ENCODE data around the gene ARPIN. TPM values are rescaled to one million over a fixed set of nuclear protein-coding genes. Genes with fewer than 3 reads are reported as not detected.

ARPIN gene
- total and polyA plus RNA-seq, 10 of the 15 experiments (the other 5 are each of a cell fraction or from before 2014, with no cell fraction given), result 0.02 to 0.04 TPM; not detected in 8

DNA sequence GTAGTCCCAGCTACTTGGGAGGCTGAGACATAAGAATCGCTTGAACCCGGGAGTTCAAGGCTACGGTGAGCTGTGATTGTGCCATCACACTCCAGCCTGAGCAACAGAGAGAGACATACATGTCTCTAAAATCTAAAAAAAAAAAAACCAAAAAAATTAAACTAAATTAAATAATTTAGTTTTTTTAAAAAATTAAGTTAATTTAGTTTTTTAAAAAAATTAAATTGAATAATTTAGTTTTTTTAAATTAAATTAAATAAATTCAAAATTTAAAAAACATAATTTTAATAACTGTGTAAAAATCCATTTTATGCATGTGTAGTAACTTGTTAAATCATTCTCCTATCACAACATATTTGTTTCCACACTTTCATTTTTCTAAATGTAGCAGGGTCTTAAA, 20.1 kb upstream of the ARPIN start:
- Histone ChIP-seq H3K4me2 (ENCODE audit: control insufficient read depth, insufficient read depth) (no peak overlapping the region), H3K36me3 (ENCODE audit: control insufficient read depth in 2 of 2, insufficient read depth in 2 of 2, low read length in 1 of 2) (no peaks in the 10 kb centered on the region), H2AFZ (ENCODE audit: control insufficient read depth, low read depth, low read length) (no peak overlapping the region), H3K4me1 (ENCODE audit: control insufficient read depth, insufficient read depth, low read length) (no peaks in the 10 kb centered on the region), H3K79me2 (ENCODE audit: control insufficient read depth, insufficient read depth, low read length) (no peaks in the 10 kb centered on the region), H3K27ac (ENCODE audit: control insufficient read depth, insufficient read depth) (no peak overlapping the region), H3K9ac (ENCODE audit: control insufficient read depth, insufficient read depth, low read length) (no peak overlapping the region), H4K20me1 (ENCODE audit: control insufficient read depth, insufficient read depth) (no peaks in the 10 kb centered on the region), H3K27me3 (replicated peaks in 1 of 2; ENCODE audit: control insufficient read depth in 2 of 2, insufficient read depth in 2 of 2, low read length in 1 of 2) (peaks cover 0 to 6% of the 10 kb centered on the region in 2 experiments; a peak in 1 of 4 replicates), H3K4me3 (no peak overlapping the region), H3K9me3 (replicated peaks; ENCODE audit: control insufficient read depth, insufficient read depth, low read length) (no peaks in the 10 kb centered on the region)
- ChIA-PET CTCF (interaction anchor here (0.6 to 1.7 kb wide), 3 partner anchors 46 to 56 kb away, joined by 3 read pairs; no protein-coding TSS in a partner anchor), RAD21 (ENCODE audit: unreplicated experiment) (no interaction called here), POLR2A (no interaction called here), SMC1A (ENCODE audit: uncharacterized antibody, unreplicated experiment) (interaction anchor here (1.0 kb wide), 1 partner anchor 45 kb away, joined by 3 read pairs; no protein-coding TSS in a partner anchor)
- in situ Hi-C loops (cut with MboI) (no loop called here), intact Hi-C loops (cut with micrococcal nuclease; ENCODE audit: unreplicated experiment) (no loop called here)
- 74% methylated on average over 3 of the region's 3 CpGs for WGBS (ENCODE audit: insufficient coverage, insufficient replicate concordance, low lambda C conversion rate, missing lambda C conversion rate)
- no TSS peak for BruUV-seq (replicated peaks)
- ATAC-seq (no peak), DNase-seq (ENCODE audit: low read depth, low spot score) (no peak), FAIRE-seq (no peak)
- TF ChIP-seq, protein P1, sequence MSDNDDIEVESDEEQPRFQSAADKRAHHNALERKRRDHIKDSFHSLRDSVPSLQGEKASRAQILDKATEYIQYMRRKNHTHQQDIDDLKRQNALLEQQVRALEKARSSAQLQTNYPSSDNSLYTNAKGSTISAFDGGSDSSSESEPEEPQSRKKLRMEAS (IDR thresholded peaks at IDR 0.05; ENCODE audit: low read depth, low read length), result no peak
- TF ChIP-seq, protein P2, sequence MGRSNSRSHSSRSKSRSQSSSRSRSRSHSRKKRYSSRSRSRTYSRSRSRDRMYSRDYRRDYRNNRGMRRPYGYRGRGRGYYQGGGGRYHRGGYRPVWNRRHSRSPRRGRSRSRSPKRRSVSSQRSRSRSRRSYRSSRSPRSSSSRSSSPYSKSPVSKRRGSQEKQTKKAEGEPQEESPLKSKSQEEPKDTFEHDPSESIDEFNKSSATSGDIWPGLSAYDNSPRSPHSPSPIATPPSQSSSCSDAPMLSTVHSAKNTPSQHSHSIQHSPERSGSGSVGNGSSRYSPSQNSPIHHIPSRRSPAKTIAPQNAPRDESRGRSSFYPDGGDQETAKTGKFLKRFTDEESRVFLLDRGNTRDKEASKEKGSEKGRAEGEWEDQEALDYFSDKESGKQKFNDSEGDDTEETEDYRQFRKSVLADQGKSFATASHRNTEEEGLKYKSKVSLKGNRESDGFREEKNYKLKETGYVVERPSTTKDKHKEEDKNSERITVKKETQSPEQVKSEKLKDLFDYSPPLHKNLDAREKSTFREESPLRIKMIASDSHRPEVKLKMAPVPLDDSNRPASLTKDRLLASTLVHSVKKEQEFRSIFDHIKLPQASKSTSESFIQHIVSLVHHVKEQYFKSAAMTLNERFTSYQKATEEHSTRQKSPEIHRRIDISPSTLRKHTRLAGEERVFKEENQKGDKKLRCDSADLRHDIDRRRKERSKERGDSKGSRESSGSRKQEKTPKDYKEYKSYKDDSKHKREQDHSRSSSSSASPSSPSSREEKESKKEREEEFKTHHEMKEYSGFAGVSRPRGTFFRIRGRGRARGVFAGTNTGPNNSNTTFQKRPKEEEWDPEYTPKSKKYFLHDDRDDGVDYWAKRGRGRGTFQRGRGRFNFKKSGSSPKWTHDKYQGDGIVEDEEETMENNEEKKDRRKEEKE (IDR thresholded peaks at IDR 0.05), result no peak
- TF ChIP-seq PML (IDR thresholded peaks at IDR 0.05; ENCODE audit: low read length) (no peak), CREB1 (IDR thresholded peaks at IDR 0.05; ENCODE audit: low read depth) (no peak), SREBF1 (IDR thresholded peaks at IDR 0.05; ENCODE audit: low read length) (no peak), RUNX3 (IDR thresholded peaks at IDR 0.05; ENCODE audit: low read length) (no peak), SUPT20H (IDR thresholded peaks at IDR 0.05; ENCODE audit: borderline replicate concordance, control insufficient read depth, low read depth, low read length) (no peak), EP300 (IDR thresholded peaks at IDR 0.05; ENCODE audit: borderline replicate concordance in 1 of 2, control insufficient read depth in 1 of 2, low read depth in 2 of 2, low read length in 2 of 2) (no peak), TCF12 (IDR thresholded peaks at IDR 0.05; ENCODE audit: low read depth, low read length) (no peak)
- TF ChIP-seq, protein P3, sequence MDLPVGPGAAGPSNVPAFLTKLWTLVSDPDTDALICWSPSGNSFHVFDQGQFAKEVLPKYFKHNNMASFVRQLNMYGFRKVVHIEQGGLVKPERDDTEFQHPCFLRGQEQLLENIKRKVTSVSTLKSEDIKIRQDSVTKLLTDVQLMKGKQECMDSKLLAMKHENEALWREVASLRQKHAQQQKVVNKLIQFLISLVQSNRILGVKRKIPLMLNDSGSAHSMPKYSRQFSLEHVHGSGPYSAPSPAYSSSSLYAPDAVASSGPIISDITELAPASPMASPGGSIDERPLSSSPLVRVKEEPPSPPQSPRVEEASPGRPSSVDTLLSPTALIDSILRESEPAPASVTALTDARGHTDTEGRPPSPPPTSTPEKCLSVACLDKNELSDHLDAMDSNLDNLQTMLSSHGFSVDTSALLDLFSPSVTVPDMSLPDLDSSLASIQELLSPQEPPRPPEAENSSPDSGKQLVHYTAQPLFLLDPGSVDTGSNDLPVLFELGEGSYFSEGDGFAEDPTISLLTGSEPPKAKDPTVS (IDR thresholded peaks at IDR 0.05; ENCODE audit: low read depth, low read length), result no peak
- TF ChIP-seq, protein P4, sequence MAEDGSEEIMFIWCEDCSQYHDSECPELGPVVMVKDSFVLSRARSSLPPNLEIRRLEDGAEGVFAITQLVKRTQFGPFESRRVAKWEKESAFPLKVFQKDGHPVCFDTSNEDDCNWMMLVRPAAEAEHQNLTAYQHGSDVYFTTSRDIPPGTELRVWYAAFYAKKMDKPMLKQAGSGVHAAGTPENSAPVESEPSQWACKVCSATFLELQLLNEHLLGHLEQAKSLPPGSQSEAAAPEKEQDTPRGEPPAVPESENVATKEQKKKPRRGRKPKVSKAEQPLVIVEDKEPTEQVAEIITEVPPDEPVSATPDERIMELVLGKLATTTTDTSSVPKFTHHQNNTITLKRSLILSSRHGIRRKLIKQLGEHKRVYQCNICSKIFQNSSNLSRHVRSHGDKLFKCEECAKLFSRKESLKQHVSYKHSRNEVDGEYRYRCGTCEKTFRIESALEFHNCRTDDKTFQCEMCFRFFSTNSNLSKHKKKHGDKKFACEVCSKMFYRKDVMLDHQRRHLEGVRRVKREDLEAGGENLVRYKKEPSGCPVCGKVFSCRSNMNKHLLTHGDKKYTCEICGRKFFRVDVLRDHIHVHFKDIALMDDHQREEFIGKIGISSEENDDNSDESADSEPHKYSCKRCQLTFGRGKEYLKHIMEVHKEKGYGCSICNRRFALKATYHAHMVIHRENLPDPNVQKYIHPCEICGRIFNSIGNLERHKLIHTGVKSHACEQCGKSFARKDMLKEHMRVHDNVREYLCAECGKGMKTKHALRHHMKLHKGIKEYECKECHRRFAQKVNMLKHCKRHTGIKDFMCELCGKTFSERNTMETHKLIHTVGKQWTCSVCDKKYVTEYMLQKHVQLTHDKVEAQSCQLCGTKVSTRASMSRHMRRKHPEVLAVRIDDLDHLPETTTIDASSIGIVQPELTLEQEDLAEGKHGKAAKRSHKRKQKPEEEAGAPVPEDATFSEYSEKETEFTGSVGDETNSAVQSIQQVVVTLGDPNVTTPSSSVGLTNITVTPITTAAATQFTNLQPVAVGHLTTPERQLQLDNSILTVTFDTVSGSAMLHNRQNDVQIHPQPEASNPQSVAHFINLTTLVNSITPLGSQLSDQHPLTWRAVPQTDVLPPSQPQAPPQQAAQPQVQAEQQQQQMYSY (CRISPR knock-in tag; IDR thresholded peaks at IDR 0.05), result no peak
- TF ChIP-seq, protein P5, sequence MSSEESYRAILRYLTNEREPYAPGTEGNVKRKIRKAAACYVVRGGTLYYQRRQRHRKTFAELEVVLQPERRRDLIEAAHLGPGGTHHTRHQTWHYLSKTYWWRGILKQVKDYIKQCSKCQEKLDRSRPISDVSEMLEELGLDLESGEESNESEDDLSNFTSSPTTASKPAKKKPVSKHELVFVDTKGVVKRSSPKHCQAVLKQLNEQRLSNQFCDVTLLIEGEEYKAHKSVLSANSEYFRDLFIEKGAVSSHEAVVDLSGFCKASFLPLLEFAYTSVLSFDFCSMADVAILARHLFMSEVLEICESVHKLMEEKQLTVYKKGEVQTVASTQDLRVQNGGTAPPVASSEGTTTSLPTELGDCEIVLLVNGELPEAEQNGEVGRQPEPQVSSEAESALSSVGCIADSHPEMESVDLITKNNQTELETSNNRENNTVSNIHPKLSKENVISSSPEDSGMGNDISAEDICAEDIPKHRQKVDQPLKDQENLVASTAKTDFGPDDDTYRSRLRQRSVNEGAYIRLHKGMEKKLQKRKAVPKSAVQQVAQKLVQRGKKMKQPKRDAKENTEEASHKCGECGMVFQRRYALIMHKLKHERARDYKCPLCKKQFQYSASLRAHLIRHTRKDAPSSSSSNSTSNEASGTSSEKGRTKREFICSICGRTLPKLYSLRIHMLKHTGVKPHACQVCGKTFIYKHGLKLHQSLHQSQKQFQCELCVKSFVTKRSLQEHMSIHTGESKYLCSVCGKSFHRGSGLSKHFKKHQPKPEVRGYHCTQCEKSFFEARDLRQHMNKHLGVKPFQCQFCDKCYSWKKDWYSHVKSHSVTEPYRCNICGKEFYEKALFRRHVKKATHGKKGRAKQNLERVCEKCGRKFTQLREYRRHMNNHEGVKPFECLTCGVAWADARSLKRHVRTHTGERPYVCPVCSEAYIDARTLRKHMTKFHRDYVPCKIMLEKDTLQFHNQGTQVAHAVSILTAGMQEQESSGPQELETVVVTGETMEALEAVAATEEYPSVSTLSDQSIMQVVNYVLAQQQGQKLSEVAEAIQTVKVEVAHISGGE (CRISPR knock-in tag; IDR thresholded peaks at IDR 0.05), result no peak
